Peyer's patch (tissue), 4 donors: Measurements from ENCODE around the gene ZNF724.

ENCODE experiments used
- POLR2A ChIP-seq, 2 donors: fragments of 450-650 bp; IDR thresholded peaks; one replicate each; pipeline ENCODE4 v1.5.1; 2017; ENCODE audit warnings: antibody characterized with exemption in 2 of 2, mild to moderate bottlenecking in 2 of 2, moderate library complexity in 2 of 2
- TF ChIP-seq, protein P1 (sequence below), 6 experiments: fragments of 450-650 bp in 4 of 6; fragments of 200-600 bp in 2 of 6; sonication (generic) in 1 of 6; IDR thresholded peaks; one replicate each; pipeline ENCODE4 v1.5.1; 2017 to 2019; ENCODE audit warnings: antibody characterized with exemption in 6 of 6, mild to moderate bottlenecking in 3 of 6, moderate library complexity in 1 of 6

DNA sequence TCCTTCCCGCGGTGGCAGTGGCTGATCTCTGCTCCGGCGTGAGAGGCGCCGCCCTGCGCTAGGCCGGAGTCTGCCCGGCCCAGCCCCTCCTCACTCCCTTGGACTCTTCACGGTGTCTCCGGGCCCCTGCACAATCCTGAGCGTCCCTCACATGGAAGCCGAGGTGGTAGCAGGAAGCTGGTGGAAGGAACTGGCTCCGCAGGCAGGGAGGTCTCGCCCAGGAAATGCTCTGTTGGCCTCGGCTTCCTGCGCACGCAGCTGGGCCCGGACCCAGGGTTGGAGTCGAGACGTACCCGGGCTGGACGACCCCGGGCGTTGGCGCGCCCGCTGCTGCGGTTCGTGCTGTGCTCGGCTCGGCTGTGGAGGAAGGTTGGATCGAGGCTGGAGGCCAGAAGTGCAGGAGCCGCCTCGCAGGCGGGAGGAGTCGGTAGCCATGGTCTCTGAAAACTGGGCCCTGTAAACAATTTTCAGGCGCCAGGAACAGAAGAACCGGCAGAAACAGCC, 46.3 kb downstream of the ZNF724 start:
- TF ChIP-seq, protein P1, sequence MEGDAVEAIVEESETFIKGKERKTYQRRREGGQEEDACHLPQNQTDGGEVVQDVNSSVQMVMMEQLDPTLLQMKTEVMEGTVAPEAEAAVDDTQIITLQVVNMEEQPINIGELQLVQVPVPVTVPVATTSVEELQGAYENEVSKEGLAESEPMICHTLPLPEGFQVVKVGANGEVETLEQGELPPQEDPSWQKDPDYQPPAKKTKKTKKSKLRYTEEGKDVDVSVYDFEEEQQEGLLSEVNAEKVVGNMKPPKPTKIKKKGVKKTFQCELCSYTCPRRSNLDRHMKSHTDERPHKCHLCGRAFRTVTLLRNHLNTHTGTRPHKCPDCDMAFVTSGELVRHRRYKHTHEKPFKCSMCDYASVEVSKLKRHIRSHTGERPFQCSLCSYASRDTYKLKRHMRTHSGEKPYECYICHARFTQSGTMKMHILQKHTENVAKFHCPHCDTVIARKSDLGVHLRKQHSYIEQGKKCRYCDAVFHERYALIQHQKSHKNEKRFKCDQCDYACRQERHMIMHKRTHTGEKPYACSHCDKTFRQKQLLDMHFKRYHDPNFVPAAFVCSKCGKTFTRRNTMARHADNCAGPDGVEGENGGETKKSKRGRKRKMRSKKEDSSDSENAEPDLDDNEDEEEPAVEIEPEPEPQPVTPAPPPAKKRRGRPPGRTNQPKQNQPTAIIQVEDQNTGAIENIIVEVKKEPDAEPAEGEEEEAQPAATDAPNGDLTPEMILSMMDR (IDR thresholded peaks at IDR 0.05): no peak
- TF ChIP-seq POLR2A (IDR thresholded peaks at IDR 0.05): no peak
